ENCODE measurements around the gene TNRC6C.

The TNRC6C gene

GRCh38 chr17:78120537-78120936 is 162.0 kb downstream of the TNRC6C start:
- DNase-seq (ENCODE audit: extremely low spot score, insufficient read length, low read depth) (no peak), FAIRE-seq (no peak)

GRCh38 chr17:78120971-78121800 is 162.7 kb downstream of the TNRC6C start:
- DNase-seq (ENCODE audit: extremely low spot score, insufficient read length, low read depth) (no peak), FAIRE-seq (peak; percentile 72)

- no peak for FAIRE-seq
- DNase-seq (ENCODE audit: extremely low spot score, insufficient read length, low read depth), result no peak
Observed at GRCh38 chr17:78121801-78122215, 163.3 kb downstream of the TNRC6C start.

- no peak for DNase-seq (ENCODE audit: extremely low spot score, insufficient read length, low read depth)
- no peak for FAIRE-seq
Observed at GRCh38 chr17:78122216-78122930, 163.9 kb downstream of the TNRC6C start.

- no peak for DNase-seq (ENCODE audit: extremely low spot score, insufficient read length, low read depth)
- FAIRE-seq, result no peak
Observed at GRCh38 chr17:78122931-78123249, 164.4 kb downstream of the TNRC6C start.

- FAIRE-seq (no peak), DNase-seq (ENCODE audit: extremely low spot score, insufficient read length, low read depth) (no peak)
Observed at GRCh38 chr17:78123258-78123929, 164.9 kb downstream of the TNRC6C start.

GRCh38 chr17:78124081-78124835 is 165.8 kb downstream of the TNRC6C start:
- FAIRE-seq (peak; percentile 90), DNase-seq (ENCODE audit: extremely low spot score, insufficient read length, low read depth) (no peak)

GRCh38 chr17:78124836-78125137 is 166.3 kb downstream of the TNRC6C start:
- DNase-seq (ENCODE audit: extremely low spot score, insufficient read length, low read depth), result no peak
- FAIRE-seq, result no peak

- no peak for DNase-seq (ENCODE audit: extremely low spot score, insufficient read length, low read depth)
- FAIRE-seq, result peak; percentile 52
Observed at GRCh38 chr17:78125138-78125913, 166.8 kb downstream of the TNRC6C start.

- DNase-seq (ENCODE audit: extremely low spot score, insufficient read length, low read depth) (no peak), FAIRE-seq (no peak)
Observed at GRCh38 chr17:78125976-78126894, 167.7 kb downstream of the TNRC6C start.

GRCh38 chr17:78126895-78127238 is 168.4 kb downstream of the TNRC6C start:
- DNase-seq (ENCODE audit: extremely low spot score, insufficient read length, low read depth) (no peak), FAIRE-seq (no peak)

GRCh38 chr17:78127239-78127887 is 168.9 kb downstream of the TNRC6C start:
- DNase-seq (ENCODE audit: extremely low spot score, insufficient read length, low read depth), result no peak
- peak; percentile 90 for FAIRE-seq

- DNase-seq (ENCODE audit: extremely low spot score, insufficient read length, low read depth), result no peak
- FAIRE-seq, result no peak
Observed at GRCh38 chr17:78127888-78128550, 169.5 kb downstream of the TNRC6C start.

- FAIRE-seq, result peak; percentile 82
- DNase-seq (ENCODE audit: extremely low spot score, insufficient read length, low read depth), result no peak
Observed at GRCh38 chr17:78128551-78129350, 170.2 kb downstream of the TNRC6C start, which contains the start of gene TMC6. Gene TMC6 (minus strand): TSS chr17:78128755. CDS start chr17:78126832, 1,923 bp downstream.

- FAIRE-seq, result no peak
- no peak for DNase-seq (ENCODE audit: extremely low spot score, insufficient read length, low read depth)
Observed at GRCh38 chr17:78129351-78130089, 171.0 kb downstream of the TNRC6C start.

- no peak for FAIRE-seq
- DNase-seq (ENCODE audit: extremely low spot score, insufficient read length, low read depth), result no peak
Observed at GRCh38 chr17:78130090-78130436, 171.6 kb downstream of the TNRC6C start.
